Measurements from ENCODE around the gene C16orf87. TPM values are rescaled to one million over a fixed set of nuclear protein-coding genes. Genes with fewer than 3 reads are reported as not detected.

Gene C16orf87
- total RNA-seq, 1 experiment from 2014 or later, result 10.2 TPM

DNA sequence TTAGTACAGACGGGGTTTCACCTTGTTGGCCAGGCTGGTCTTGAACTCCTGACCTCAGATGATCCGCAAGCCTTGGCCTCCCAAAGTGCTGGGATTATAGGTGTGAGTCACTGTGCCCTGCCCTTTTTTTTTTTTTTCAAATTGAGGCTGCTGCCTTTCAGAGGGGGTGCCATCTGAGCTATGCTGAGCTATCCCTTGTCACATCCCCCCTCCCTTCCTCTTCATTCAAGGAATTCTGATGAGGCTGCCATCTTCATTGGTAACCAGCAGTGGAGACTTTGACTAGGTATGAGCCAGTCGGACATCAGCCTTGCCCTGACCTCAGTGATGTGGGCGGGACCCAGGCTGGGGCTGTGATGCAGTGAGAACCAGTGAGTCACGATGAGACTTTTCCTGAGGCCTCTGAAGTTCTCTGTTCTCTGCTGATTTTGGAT lies 28.8 kb upstream of the C16orf87 start (continued):
- no peak for TF ChIP-seq POLR2AphosphoS5 (IDR thresholded peaks at IDR 0.05; ENCODE audit: low read depth, low read length)
- peak; percentile 75; the same call in 1 of the 2 replicates for TF ChIP-seq CBX3 (IDR thresholded peaks at IDR 0.05; ENCODE audit: low read depth)

DNA sequence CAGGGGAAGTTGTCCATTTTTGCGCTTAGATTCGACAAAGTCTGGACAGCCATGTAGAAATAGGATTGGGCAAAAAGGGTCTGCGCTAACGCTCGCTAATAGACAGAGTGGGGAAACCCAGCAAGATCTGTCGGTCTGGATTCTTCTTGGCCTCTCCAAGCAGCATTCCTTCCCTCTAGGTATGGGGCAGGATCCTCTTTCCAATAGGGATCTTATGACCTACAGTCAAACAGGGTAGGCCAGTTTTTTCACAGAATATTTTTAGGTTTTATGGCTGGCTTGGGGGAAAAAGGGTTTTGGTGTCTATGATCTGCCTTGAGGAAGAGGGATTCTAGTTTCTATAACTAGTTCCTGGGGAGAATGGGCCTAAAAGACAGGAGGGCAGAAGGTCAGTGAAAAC lies 27.2 kb upstream of the C16orf87 start:
- POLR2A ChIA-PET, result no interaction called here

More for the DNA sequence above, 27.2 kb upstream of the C16orf87 start:
- Histone ChIP-seq H3K79me2 (ENCODE audit: insufficient read depth, low read length) (no peaks in the 10 kb centered on the region), H4K20me1 (ENCODE audit: insufficient read depth) (no peaks in the 10 kb centered on the region), H3K27me3 (ENCODE audit: insufficient read depth, low read length) (no peaks in the 10 kb centered on the region), H3K4me3 (replicated peaks in 1 of 2; ENCODE audit: low read depth in 1 of 2, low read length in 2 of 2) (no peak overlapping the region), H3K4me1 (ENCODE audit: control insufficient read depth in 1 of 2, insufficient read depth in 2 of 2, low read length in 2 of 2) (peaks cover 14 to 28% of the 10 kb centered on the region in 2 experiments), H3K9ac (ENCODE audit: low read length) (no peak overlapping the region), H3K9me3 (ENCODE audit: control insufficient read depth in 1 of 2, insufficient read depth in 1 of 2, low read depth in 1 of 2, low read length in 2 of 2) (no peaks in the 10 kb centered on the region), H3K9me2 (ENCODE audit: insufficient read depth) (no peaks in the 10 kb centered on the region), H3K27ac (ENCODE audit: low read depth, low read length) (no peak overlapping the region), H2AFZ (ENCODE audit: low read depth, low read length, poor library complexity, severe bottlenecking) (no peak overlapping the region), H3K36me3 (ENCODE audit: control insufficient read depth in 1 of 2, insufficient read depth in 2 of 2, low read length in 2 of 2) (no peaks in the 10 kb centered on the region), H3K4me2 (ENCODE audit: low read length) (no peak overlapping the region)
- ChIA-PET RAD21 (ENCODE audit: low non-redundant PET in 1 of 2, low total read pairs in 2 of 2, uncharacterized antibody in 2 of 2, unreplicated experiment in 2 of 2) (no interaction called here), CTCF (interaction anchor here (1.0 to 1.2 kb wide), 4 partner anchors 26 to 73 kb away, joined by 3 to 15 read pairs (median 4); partner anchors contain the start of gene GPT2)
- ATAC-seq (no peak), DNase-seq (ENCODE audit: low read depth, low spot score) (no peak)
- BruUV-seq (replicated peaks), result no TSS peak
- intact Hi-C loops (cut with micrococcal nuclease), result loop anchor here (10.0 kb wide), 1 partner anchor 1307 kb away; no protein-coding TSS in a partner anchor
- TF ChIP-seq SIN3A (IDR thresholded peaks at IDR 0.05; ENCODE audit: low read depth) (no peak), RAD21 (IDR thresholded peaks at IDR 0.05; ENCODE audit: low read depth) (no peak), EGR1 (IDR thresholded peaks at IDR 0.05; ENCODE audit: low read depth) (no peak), SP1 (IDR thresholded peaks at IDR 0.05; ENCODE audit: low read depth) (no peak), CEBPB (IDR thresholded peaks at IDR 0.05; ENCODE audit: low read depth) (no peak)
- TF ChIP-seq, protein P1, sequence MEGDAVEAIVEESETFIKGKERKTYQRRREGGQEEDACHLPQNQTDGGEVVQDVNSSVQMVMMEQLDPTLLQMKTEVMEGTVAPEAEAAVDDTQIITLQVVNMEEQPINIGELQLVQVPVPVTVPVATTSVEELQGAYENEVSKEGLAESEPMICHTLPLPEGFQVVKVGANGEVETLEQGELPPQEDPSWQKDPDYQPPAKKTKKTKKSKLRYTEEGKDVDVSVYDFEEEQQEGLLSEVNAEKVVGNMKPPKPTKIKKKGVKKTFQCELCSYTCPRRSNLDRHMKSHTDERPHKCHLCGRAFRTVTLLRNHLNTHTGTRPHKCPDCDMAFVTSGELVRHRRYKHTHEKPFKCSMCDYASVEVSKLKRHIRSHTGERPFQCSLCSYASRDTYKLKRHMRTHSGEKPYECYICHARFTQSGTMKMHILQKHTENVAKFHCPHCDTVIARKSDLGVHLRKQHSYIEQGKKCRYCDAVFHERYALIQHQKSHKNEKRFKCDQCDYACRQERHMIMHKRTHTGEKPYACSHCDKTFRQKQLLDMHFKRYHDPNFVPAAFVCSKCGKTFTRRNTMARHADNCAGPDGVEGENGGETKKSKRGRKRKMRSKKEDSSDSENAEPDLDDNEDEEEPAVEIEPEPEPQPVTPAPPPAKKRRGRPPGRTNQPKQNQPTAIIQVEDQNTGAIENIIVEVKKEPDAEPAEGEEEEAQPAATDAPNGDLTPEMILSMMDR (IDR thresholded peaks at IDR 0.05 in 2 of 3, conservative IDR thresholded peaks at IDR 0.05 in 1 of 3; ENCODE audit: borderline replicate concordance in 1 of 3, insufficient read depth in 1 of 3, low read depth in 2 of 3, low read length in 2 of 3), result no peak

Measured in HCT116 (cell line).